ENCODE data around the gene NHEJ1. TPM values are rescaled to one million over a fixed set of nuclear protein-coding genes. Genes with fewer than 3 reads are reported as not detected.

NHEJ1 gene
- polyA plus RNA-seq, 3 donors: 12.6 to 20.9 (median 20.3) TPM

- Histone ChIP-seq H3K4me1 (ENCODE audit: control insufficient read depth in 1 of 2, insufficient read depth in 2 of 2, low read length in 2 of 2) (peaks cover 17 to 21% of the 10 kb centered on the region in 2 donors), H2AFZ (ENCODE audit: insufficient read depth, low read depth, low read length, poor library complexity, severe bottlenecking) (peak overlapping the region; percentile 93), H3K36me3 (replicated peaks in 1 of 2; ENCODE audit: control insufficient read depth in 1 of 2, insufficient read depth in 2 of 2, low read length in 2 of 2) (peaks cover 16 to 31% of the 10 kb centered on the region in 2 donors), H3K4me3 (replicated peaks in 1 of 3; ENCODE audit: low read depth in 2 of 3, low read length in 3 of 3) (peak overlapping the region; percentile 73 to 85 (median 78)), H3K27ac (ENCODE audit: low read depth in 1 of 2, low read length in 2 of 2) (peak overlapping the region; percentile 79 to 91), H3K79me2 (ENCODE audit: insufficient read depth, low read length) (no peaks in the 10 kb centered on the region), H3K9me3 (replicated peaks in 1 of 2; ENCODE audit: control insufficient read depth in 1 of 2, insufficient read depth in 1 of 2, low read length in 2 of 2) (peaks cover 0 to 4% of the 10 kb centered on the region in 2 donors), H3K9ac (ENCODE audit: insufficient read depth, low read length, poor library complexity, severe bottlenecking) (peak overlapping the region; percentile 78), H3K4me2 (replicated peaks; ENCODE audit: extremely low read depth, low read length, poor library complexity, severe bottlenecking) (peak overlapping the region; percentile 91), H3K27me3 (ENCODE audit: control insufficient read depth in 2 of 2, insufficient read depth in 2 of 2, low read length in 2 of 2) (no peaks in the 10 kb centered on the region), H4K20me1 (ENCODE audit: insufficient read depth, low read length) (peaks cover 10% of the 10 kb centered on the region)
- peak in 1 of 3 donors; percentile 20 for DNase-seq
- H3K9me3 Mint-ChIP-seq: peaks cover 2 to 8% (median 4%) of the 10 kb centered on the region in 7 donors
- intact Hi-C loops (cut with micrococcal nuclease): loop anchor here in 1 of 2 donors (2.0 kb wide), 1 partner anchor 27 kb away; the partner anchor contains the start of gene RETREG2
- peaks cover 2 to 3% (median 2%) of the 10 kb centered on the region in 3 donors for H3K27me3 Mint-ChIP-seq (ENCODE audit: low read depth in 3 of 3)
- peak overlapping the region; percentile 86 to 98 for H3K4me3 Mint-ChIP-seq
- H3K27ac Mint-ChIP-seq: peak overlapping the region; percentile 87 to 96 (median 92)
- 16% methylated on average over 6 of the region's 7 CpGs for WGBS (ENCODE audit: insufficient coverage)
- peaks cover 35% of the 10 kb centered on the region for H3K4me1 Mint-ChIP-seq
- no peak for TF ChIP-seq CTCF (IDR thresholded peaks at IDR 0.05)
- peaks cover 26 to 30% of the 10 kb centered on the region in 2 donors for H3K36me3 Mint-ChIP-seq
These were observed 45.3 kb upstream of the NHEJ1 start for GRCh38 chr2:219205981-219206327.

DNA sequence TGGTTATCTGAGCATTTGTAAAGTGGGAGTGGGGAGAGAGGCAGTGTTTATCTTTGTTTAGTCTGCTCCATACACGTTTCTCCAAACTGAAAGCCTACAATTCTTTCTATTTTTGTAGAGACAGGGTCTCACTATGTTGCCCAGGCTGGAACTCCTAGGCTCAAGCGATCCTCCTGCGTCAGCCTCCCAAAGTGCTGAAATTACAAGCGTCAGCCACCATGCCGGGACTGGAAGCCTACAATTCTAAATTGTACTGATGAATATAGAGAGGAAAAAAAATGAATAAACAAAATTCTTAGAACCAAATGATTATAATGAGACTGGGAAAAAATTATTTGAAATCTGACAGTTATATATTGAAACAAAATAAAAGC, 44.5 kb upstream of the NHEJ1 start:
- peaks cover 23 to 27% of the 10 kb centered on the region in 2 donors for H3K36me3 Mint-ChIP-seq
- no peak for DNase-seq
- peaks cover 2 to 3% (median 2%) of the 10 kb centered on the region in 3 donors for H3K27me3 Mint-ChIP-seq (ENCODE audit: low read depth in 3 of 3)
- Histone ChIP-seq H4K20me1 (ENCODE audit: insufficient read depth, low read length) (peaks cover 10% of the 10 kb centered on the region), H3K27ac (ENCODE audit: low read depth in 1 of 2, low read length in 2 of 2) (no peak overlapping the region), H2AFZ (ENCODE audit: insufficient read depth, low read depth, low read length, poor library complexity, severe bottlenecking) (no peak overlapping the region), H3K4me3 (replicated peaks in 1 of 3; ENCODE audit: low read depth in 2 of 3, low read length in 3 of 3) (no peak overlapping the region), H3K79me2 (ENCODE audit: insufficient read depth, low read length) (no peaks in the 10 kb centered on the region), H3K36me3 (replicated peaks in 1 of 2; ENCODE audit: control insufficient read depth in 1 of 2, insufficient read depth in 2 of 2, low read length in 2 of 2) (peaks cover 16 to 25% of the 10 kb centered on the region in 2 donors), H3K9me3 (replicated peaks in 1 of 2; ENCODE audit: control insufficient read depth in 1 of 2, insufficient read depth in 1 of 2, low read length in 2 of 2) (peaks cover 0 to 4% of the 10 kb centered on the region in 2 donors), H3K9ac (ENCODE audit: insufficient read depth, low read length, poor library complexity, severe bottlenecking) (no peak overlapping the region), H3K4me1 (ENCODE audit: control insufficient read depth in 1 of 2, insufficient read depth in 2 of 2, low read length in 2 of 2) (peaks cover 17 to 21% of the 10 kb centered on the region in 2 donors), H3K27me3 (ENCODE audit: control insufficient read depth in 2 of 2, insufficient read depth in 2 of 2, low read length in 2 of 2) (no peaks in the 10 kb centered on the region), H3K4me2 (replicated peaks; ENCODE audit: extremely low read depth, low read length, poor library complexity, severe bottlenecking) (no peak overlapping the region)
- no CpG with 5 or more reads among the region's 5 CpGs for whole genome bisulfite sequencing (ENCODE audit: insufficient coverage)
- no peak for TF ChIP-seq CTCF (IDR thresholded peaks at IDR 0.05)
- no peak overlapping the region for H3K4me3 Mint-ChIP-seq
- H3K27ac Mint-ChIP-seq: no peak overlapping the region
- H3K9me3 Mint-ChIP-seq: peaks cover 2 to 8% (median 4%) of the 10 kb centered on the region in 7 donors
- intact Hi-C loops (cut with micrococcal nuclease): no loop called here
- H3K4me1 Mint-ChIP-seq: peaks cover 32% of the 10 kb centered on the region
